Measurements from ENCODE around the gene FOXC1.

The FOXC1 gene

DNA sequence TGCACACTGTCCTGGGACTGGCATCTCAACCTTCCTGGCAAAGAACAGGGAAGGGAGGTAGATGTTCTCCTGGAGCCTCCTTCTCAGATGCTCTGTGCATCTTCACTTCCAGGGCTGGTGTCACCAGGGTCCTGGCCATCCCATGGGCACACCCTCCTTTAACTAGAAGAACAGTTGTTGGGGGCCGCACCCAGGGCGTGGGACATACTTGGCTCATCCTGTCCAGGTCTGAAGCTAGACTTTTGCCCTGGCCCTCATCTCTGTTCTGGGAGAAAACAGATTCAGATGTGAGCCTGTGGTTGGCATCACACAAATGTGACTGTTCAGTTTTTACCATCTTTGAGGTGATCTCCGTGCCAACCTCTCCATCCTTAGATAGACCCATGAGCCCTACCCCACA lies 41.6 kb downstream of the FOXC1 start:
- DNase-seq (no peak), ATAC-seq (ENCODE audit: insufficient read depth, low read depth) (no peak)
- H3K4me2 ChIP-seq (ENCODE audit: insufficient read depth, low read length) = no peak overlapping the region
- H3K27me3 ChIP-seq (ENCODE audit: insufficient read depth, low read length, poor library complexity) = no peaks in the 10 kb centered on the region
- no peak overlapping the region for H3K27ac ChIP-seq (ENCODE audit: low read length)
- no peaks in the 10 kb centered on the region for H3K4me1 ChIP-seq (ENCODE audit: insufficient read depth, low read length)
- no peak overlapping the region for H2AFZ ChIP-seq (ENCODE audit: low read depth, low read length)
- no peaks in the 10 kb centered on the region for H4K20me1 ChIP-seq (ENCODE audit: insufficient read depth, low read length)
- H3K9me3 ChIP-seq (ENCODE audit: insufficient read depth, low read length, severe bottlenecking) = no peaks in the 10 kb centered on the region
- H3K79me2 ChIP-seq (ENCODE audit: insufficient read depth, low read length) = no peaks in the 10 kb centered on the region
- TF ChIP-seq CTCF (IDR thresholded peaks at IDR 0.05; ENCODE audit: borderline replicate concordance, extremely low read depth, low read length, poor library complexity, severe bottlenecking) (no peak), EZH2 (IDR thresholded peaks at IDR 0.05; ENCODE audit: borderline replicate concordance, low read depth, low read length, severe bottlenecking) (no peak)
- H3K9ac ChIP-seq (ENCODE audit: low read depth, low read length) = no peak overlapping the region
- no peak overlapping the region for H3K4me3 ChIP-seq (ENCODE audit: low read depth in 1 of 2, low read length in 2 of 2)
- no peaks in the 10 kb centered on the region for H3K36me3 ChIP-seq (ENCODE audit: insufficient read depth, low read length)

- Histone ChIP-seq H3K9ac (ENCODE audit: low read depth, low read length) (no peak overlapping the region), H3K4me3 (ENCODE audit: low read depth in 1 of 2, low read length in 2 of 2) (no peak overlapping the region), H3K27me3 (ENCODE audit: insufficient read depth, low read length, poor library complexity) (no peaks in the 10 kb centered on the region), H3K79me2 (ENCODE audit: insufficient read depth, low read length) (no peaks in the 10 kb centered on the region), H3K9me3 (ENCODE audit: insufficient read depth, low read length, severe bottlenecking) (no peaks in the 10 kb centered on the region), H3K36me3 (ENCODE audit: insufficient read depth, low read length) (no peaks in the 10 kb centered on the region), H3K27ac (ENCODE audit: low read length) (no peak overlapping the region), H4K20me1 (ENCODE audit: insufficient read depth, low read length) (no peaks in the 10 kb centered on the region), H3K4me2 (ENCODE audit: insufficient read depth, low read length) (no peak overlapping the region), H2AFZ (ENCODE audit: low read depth, low read length) (no peak overlapping the region), H3K4me1 (ENCODE audit: insufficient read depth, low read length) (no peaks in the 10 kb centered on the region)
- TF ChIP-seq CTCF (IDR thresholded peaks at IDR 0.05; ENCODE audit: borderline replicate concordance, extremely low read depth, low read length, poor library complexity, severe bottlenecking) = no peak
- no peak for TF ChIP-seq EZH2 (IDR thresholded peaks at IDR 0.05; ENCODE audit: borderline replicate concordance, low read depth, low read length, severe bottlenecking)
- DNase-seq (no peak), ATAC-seq (ENCODE audit: insufficient read depth, low read depth) (no peak)
Measured at GRCh38 chr6:1652842-1653241, 43.1 kb downstream of the FOXC1 start.

GRCh38 chr6:1654054-1654453 lies 44.3 kb downstream of the FOXC1 start:
- Histone ChIP-seq H4K20me1 (ENCODE audit: insufficient read depth, low read length) (no peaks in the 10 kb centered on the region), H3K79me2 (ENCODE audit: insufficient read depth, low read length) (no peaks in the 10 kb centered on the region), H3K4me1 (ENCODE audit: insufficient read depth, low read length) (no peaks in the 10 kb centered on the region), H3K4me3 (ENCODE audit: low read depth in 1 of 2, low read length in 2 of 2) (no peak overlapping the region), H3K36me3 (ENCODE audit: insufficient read depth, low read length) (no peaks in the 10 kb centered on the region), H2AFZ (ENCODE audit: low read depth, low read length) (no peak overlapping the region), H3K27ac (ENCODE audit: low read length) (no peak overlapping the region), H3K4me2 (ENCODE audit: insufficient read depth, low read length) (no peak overlapping the region), H3K9me3 (ENCODE audit: insufficient read depth, low read length, severe bottlenecking) (no peaks in the 10 kb centered on the region), H3K27me3 (ENCODE audit: insufficient read depth, low read length, poor library complexity) (no peaks in the 10 kb centered on the region), H3K9ac (ENCODE audit: low read depth, low read length) (no peak overlapping the region)
- DNase-seq (no peak), ATAC-seq (ENCODE audit: insufficient read depth, low read depth) (no peak)
- no peak for TF ChIP-seq CTCF (IDR thresholded peaks at IDR 0.05; ENCODE audit: borderline replicate concordance, extremely low read depth, low read length, poor library complexity, severe bottlenecking)
- no peak for TF ChIP-seq EZH2 (IDR thresholded peaks at IDR 0.05; ENCODE audit: borderline replicate concordance, low read depth, low read length, severe bottlenecking)
